PC-3 (cell line): ENCODE measurements around the gene TIAM1. TPM values are rescaled to one million over a fixed set of nuclear protein-coding genes. Genes with fewer than 3 reads are reported as not detected.

Experiments used
- ATAC-seq: fragments of 200-7000 bp; cut with Tn5 transposase; 2 replicates; pipeline ENCODE4 v1.9.1; 2020; ENCODE audit warnings: mild to moderate bottlenecking, moderate library complexity
- BruUV-seq: library from RNA; stranded (reverse); fragments of 400-500 nt; replicated peaks from 2 replicates; lab custom pipeline; 2021; lab: Mats Ljungman, UMichigan
- CTCF ChIA-PET: fragments of 300-600 bp; sonication (Branson Sonifier 250); formaldehyde crosslinking; loops from one replicate; lab custom pipeline; 2022; ENCODE audit warnings: antibody characterized with exemption; lab: Charles Lee
- POLR2A ChIA-PET: fragments of 300-600 bp; sonication (Branson Sonifier 250); formaldehyde crosslinking; loops from one replicate; lab custom pipeline; 2022; ENCODE audit warnings: antibody characterized with exemption; ENCODE audit not compliant: unreplicated experiment; lab: Charles Lee
- DNase-seq: peaks from one replicate; pipeline ENCODE4 v3.0.0-alpha.2; 2015
- H2AFZ ChIP-seq: fragments of 300-600 bp; sonication (generic); 2 replicates; pipeline ENCODE4 v1.6.0; 2016; ENCODE audit warnings: antibody characterized with exemption, low read length
- H3F3A ChIP-seq: fragments of 300-600 bp; sonication (generic); one replicate; pipeline ENCODE4 v1.6.0; 2017; ENCODE audit warnings: antibody characterized with exemption, low read length, control low read depth, mild to moderate bottlenecking; ENCODE audit not compliant: unreplicated experiment
- H3K27ac ChIP-seq: fragments of 300-600 bp; sonication (generic); 2 replicates; pipeline ENCODE4 v1.5.1; 2016; ENCODE audit warnings: mild to moderate bottlenecking, low read length
- H3K27me3 ChIP-seq: fragments of 300-600 bp; sonication (generic); 2 replicates; pipeline ENCODE4 v1.6.1; 2016; ENCODE audit warnings: low read length, mixed read lengths
- H3K36me3 ChIP-seq: fragments of 300-600 bp; sonication (generic); 2 replicates; pipeline ENCODE4 v1.6.1; 2016; ENCODE audit warnings: low read depth, mixed run types, low read length, mixed read lengths
- H3K4me1 ChIP-seq: fragments of 300-600 bp; sonication (generic); 2 replicates; pipeline ENCODE4 v1.5.1; 2016; ENCODE audit warnings: low read length; ENCODE audit not compliant: insufficient read depth
- H3K4me2 ChIP-seq: fragments of 300-600 bp; sonication (generic); 2 replicates; pipeline ENCODE4 v1.6.0; 2016; ENCODE audit warnings: low read length
- H3K4me3 ChIP-seq: fragments of 300-600 bp; sonication (generic); 2 replicates; pipeline ENCODE4 v1.5.1; 2016; ENCODE audit warnings: mild to moderate bottlenecking, low read length, mixed read lengths
- H3K79me2 ChIP-seq: fragments of 300-600 bp; sonication (generic); 2 replicates; pipeline ENCODE4 v1.6.1; 2017; ENCODE audit warnings: low read length, mixed read lengths
- H3K9ac ChIP-seq: fragments of 300-600 bp; sonication (generic); 2 replicates; pipeline ENCODE4 v1.6.0; 2016; ENCODE audit warnings: mild to moderate bottlenecking, low read length
- H3K9me2 ChIP-seq: fragments of 300-600 bp; sonication (generic); replicated peaks from 2 replicates; pipeline ENCODE4 v1.6.1; 2016; ENCODE audit warnings: mixed run types, low read length, mixed read lengths
- H3K9me3 ChIP-seq: fragments of 300-600 bp; sonication (generic); 2 replicates; pipeline ENCODE4 v1.6.1; 2016; ENCODE audit warnings: low read length, mixed read lengths
- H4K20me1 ChIP-seq: fragments of 300-600 bp; sonication (generic); 2 replicates; pipeline ENCODE4 v1.6.1; 2016; ENCODE audit warnings: low read length, mixed read lengths
- EZH2 ChIP-seq: fragments of 300-600 bp; sonication (generic); IDR thresholded peaks from one replicate; pipeline ENCODE4 v1.6.1; 2017; ENCODE audit warnings: antibody characterized with exemption, mild to moderate bottlenecking, low read length; ENCODE audit not compliant: unreplicated experiment
- EZH2phosphoT487 ChIP-seq: fragments of 300-600 bp; sonication (generic); IDR thresholded peaks from 2 replicates; pipeline ENCODE4 v1.6.1; 2018; ENCODE audit warnings: mild to moderate bottlenecking, antibody characterized with exemption, low read length, borderline replicate concordance
- intact Hi-C: fragments of 100-400 bp; cut with micrococcal nuclease; formaldehyde crosslinking; loops from 2 replicates; pipeline ENCODE4 v1.9.0; 2023
- total RNA-seq: library from RNA; depleted of rRNA; stranded (reverse); fragments of >200 nt; gene quantifications from 2 replicates; pipeline ENCODE4 v1.2.3, GENCODE V29; 2014
- TF ChIP-seq, protein P1 (sequence below): fragments of 300-600 bp; sonication (generic); conservative IDR thresholded peaks from 2 replicates; pipeline ENCODE4 v1.5.1; 2017; ENCODE audit warnings: antibody characterized with exemption, low read depth, mild to moderate bottlenecking, low read length

Gene TIAM1
- total RNA-seq, 1 experiment from 2014 or later = 19.1 TPM

DNA sequence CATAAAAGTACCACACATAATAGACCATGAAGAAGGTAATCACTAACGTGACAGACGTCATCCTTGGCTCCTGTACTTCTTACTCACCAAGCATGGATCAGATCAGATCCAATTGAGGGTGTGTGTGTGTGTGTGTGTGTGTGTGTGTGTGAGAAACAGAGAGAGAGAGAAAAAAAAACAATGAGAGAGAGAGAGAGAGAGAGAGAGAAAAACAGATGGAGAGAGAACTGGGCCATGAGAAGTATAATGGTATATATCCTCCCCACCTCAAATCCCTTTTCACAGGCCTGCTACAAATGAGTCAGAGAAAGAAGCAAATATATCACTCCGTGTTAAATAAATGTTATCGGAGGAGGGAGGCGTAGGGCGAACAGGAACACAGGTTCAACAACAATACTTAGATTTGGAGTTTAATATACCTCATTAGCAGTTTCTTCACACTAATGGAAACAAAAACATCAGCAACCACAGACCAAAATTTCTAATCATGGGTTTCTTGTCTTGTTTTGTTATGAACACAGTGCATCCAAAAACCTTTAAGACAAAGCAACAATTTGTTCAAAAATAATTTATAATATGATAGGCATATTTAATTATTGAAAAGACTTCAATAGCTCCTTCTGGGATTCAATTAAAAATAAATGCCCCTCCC is 45.3 kb downstream of the TIAM1 start:
- peaks cover 10% of the 10 kb centered on the region for H3K4me1 ChIP-seq
- H3K79me2 ChIP-seq = no peaks in the 10 kb centered on the region
- no peaks in the 10 kb centered on the region for H4K20me1 ChIP-seq
- no peak for TF ChIP-seq EZH2phosphoT487
- no peak for TF ChIP-seq EZH2
- TF ChIP-seq, protein P1, sequence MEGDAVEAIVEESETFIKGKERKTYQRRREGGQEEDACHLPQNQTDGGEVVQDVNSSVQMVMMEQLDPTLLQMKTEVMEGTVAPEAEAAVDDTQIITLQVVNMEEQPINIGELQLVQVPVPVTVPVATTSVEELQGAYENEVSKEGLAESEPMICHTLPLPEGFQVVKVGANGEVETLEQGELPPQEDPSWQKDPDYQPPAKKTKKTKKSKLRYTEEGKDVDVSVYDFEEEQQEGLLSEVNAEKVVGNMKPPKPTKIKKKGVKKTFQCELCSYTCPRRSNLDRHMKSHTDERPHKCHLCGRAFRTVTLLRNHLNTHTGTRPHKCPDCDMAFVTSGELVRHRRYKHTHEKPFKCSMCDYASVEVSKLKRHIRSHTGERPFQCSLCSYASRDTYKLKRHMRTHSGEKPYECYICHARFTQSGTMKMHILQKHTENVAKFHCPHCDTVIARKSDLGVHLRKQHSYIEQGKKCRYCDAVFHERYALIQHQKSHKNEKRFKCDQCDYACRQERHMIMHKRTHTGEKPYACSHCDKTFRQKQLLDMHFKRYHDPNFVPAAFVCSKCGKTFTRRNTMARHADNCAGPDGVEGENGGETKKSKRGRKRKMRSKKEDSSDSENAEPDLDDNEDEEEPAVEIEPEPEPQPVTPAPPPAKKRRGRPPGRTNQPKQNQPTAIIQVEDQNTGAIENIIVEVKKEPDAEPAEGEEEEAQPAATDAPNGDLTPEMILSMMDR = no peak
- CTCF ChIA-PET = no interaction called here
- no peaks in the 10 kb centered on the region for H3K27me3 ChIP-seq
- no peak overlapping the region for H3K4me3 ChIP-seq
- DNase-seq (no peak), ATAC-seq (no peak)
- H2AFZ ChIP-seq = no peak overlapping the region
- intact Hi-C loops = no loop called here
- H3F3A ChIP-seq = no peaks in the 10 kb centered on the region
- BruUV-seq = no TSS peak
- POLR2A ChIA-PET = no interaction called here
- no peaks in the 10 kb centered on the region for H3K9me3 ChIP-seq
- H3K27ac ChIP-seq = no peak overlapping the region
- no peaks in the 10 kb centered on the region for H3K9me2 ChIP-seq
- H3K36me3 ChIP-seq = no peaks in the 10 kb centered on the region
- no peak overlapping the region for H3K9ac ChIP-seq
- no peak overlapping the region for H3K4me2 ChIP-seq

DNA sequence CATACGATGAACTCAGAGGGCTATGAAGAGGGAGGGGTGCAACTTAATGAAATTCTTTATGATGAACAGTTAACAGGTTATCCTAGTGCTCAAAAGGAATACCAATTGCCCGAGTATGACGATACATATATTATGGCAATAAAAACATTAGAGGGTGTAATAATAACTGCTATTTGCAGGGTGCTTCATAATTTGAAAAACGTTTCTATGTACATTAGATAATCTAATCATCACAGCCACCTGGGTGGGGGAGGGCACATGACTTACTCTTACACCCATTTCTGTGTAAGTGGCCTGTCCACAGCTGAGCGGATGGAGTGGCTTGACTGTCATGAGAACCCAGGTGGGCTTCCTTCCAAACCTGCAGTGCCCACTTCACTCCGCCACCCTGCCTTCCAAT is 46.3 kb downstream of the TIAM1 start:
- DNase-seq = no peak
- intact Hi-C loops = no loop called here
- Histone ChIP-seq H3K27me3 (no peaks in the 10 kb centered on the region), H3K36me3 (no peaks in the 10 kb centered on the region), H2AFZ (no peak overlapping the region), H3F3A (no peaks in the 10 kb centered on the region), H3K4me2 (no peak overlapping the region), H3K4me1 (peaks cover 13% of the 10 kb centered on the region), H3K9me2 (no peaks in the 10 kb centered on the region), H3K9me3 (no peaks in the 10 kb centered on the region), H3K9ac (no peak overlapping the region), H3K27ac (no peak overlapping the region), H3K79me2 (no peaks in the 10 kb centered on the region), H3K4me3 (no peak overlapping the region), H4K20me1 (no peaks in the 10 kb centered on the region)
- POLR2A ChIA-PET = no interaction called here
- TF ChIP-seq, protein P1 = no peak
- no peak for TF ChIP-seq EZH2phosphoT487
- no peak for TF ChIP-seq EZH2
- no peak for ATAC-seq
- BruUV-seq = no TSS peak
- CTCF ChIA-PET = no interaction called here

GRCh38 chr21:31295676-31296075 is 48.4 kb downstream of the TIAM1 start:
- no peak overlapping the region for H3K9ac ChIP-seq
- no peaks in the 10 kb centered on the region for H3K36me3 ChIP-seq
- no peaks in the 10 kb centered on the region for H3K9me2 ChIP-seq
- ChIA-PET CTCF (no interaction called here), POLR2A (no interaction called here)
- peaks cover 13% of the 10 kb centered on the region for H3K4me1 ChIP-seq
- H3K4me3 ChIP-seq = no peak overlapping the region
- ATAC-seq = no peak
- no peaks in the 10 kb centered on the region for H3K9me3 ChIP-seq
- no peaks in the 10 kb centered on the region for H3F3A ChIP-seq
- no peaks in the 10 kb centered on the region for H3K79me2 ChIP-seq
- intact Hi-C loops = no loop called here
- H3K4me2 ChIP-seq = no peak overlapping the region
- no peak for DNase-seq
- no peak overlapping the region for H3K27ac ChIP-seq
- BruUV-seq = no TSS peak
- H3K27me3 ChIP-seq = no peaks in the 10 kb centered on the region
- no peaks in the 10 kb centered on the region for H4K20me1 ChIP-seq
- H2AFZ ChIP-seq = no peak overlapping the region
- TF ChIP-seq EZH2phosphoT487 = no peak
- no peak for TF ChIP-seq EZH2
- TF ChIP-seq, protein P1 = no peak
